ENCODE data around the gene UTP18.
A peak's percentile ranks its signal among the peaks of the same experiment; 100 is the strongest.
"Not testable (repeated sequence)": the region's sequence is repeated elsewhere in the genome, so short reads cannot be mapped to it uniquely, and the experiment has no call there.

Gene UTP18

GRCh38 chr17:51259564-51260236 is 646 bp upstream of the UTP18 start, which contains the start of gene MBTD1:
MBTD1 (minus strand) TSS chr17:51260049; CDS start chr17:51225161, 34,888 bp downstream.
- DNase-seq, result peak; percentile 79

- DNase-seq, result no peak
These were observed 948 bp downstream of the UTP18 start for GRCh38 chr17:51261024-51261963.

GRCh38 chr17:51263006-51263405 is 2.7 kb downstream of the UTP18 start:
- no peak for DNase-seq

GRCh38 chr17:51264466-51264865 is 4.1 kb downstream of the UTP18 start:
- not testable (repeated sequence) for DNase-seq

GRCh38 chr17:51269991-51270390 is 9.6 kb downstream of the UTP18 start:
- DNase-seq, result no peak

- no peak for DNase-seq
These were observed 10.3 kb downstream of the UTP18 start for GRCh38 chr17:51270636-51271035.

- no peak for DNase-seq
These were observed 12.5 kb downstream of the UTP18 start for GRCh38 chr17:51272812-51273211.

GRCh38 chr17:51275381-51275780 is 15.0 kb downstream of the UTP18 start:
- DNase-seq, result no peak

GRCh38 chr17:51279183-51279582 is 18.8 kb downstream of the UTP18 start:
- DNase-seq, result no peak

- no peak for DNase-seq
These were observed 27.1 kb downstream of the UTP18 start for GRCh38 chr17:51287412-51287811.

GRCh38 chr17:51289696-51290111 is 29.4 kb downstream of the UTP18 start:
- DNase-seq, result no peak

- DNase-seq, result not testable (repeated sequence)
These were observed 34.0 kb downstream of the UTP18 start for GRCh38 chr17:51294338-51294737.

- DNase-seq, result no peak
These were observed 38.4 kb downstream of the UTP18 start for GRCh38 chr17:51298508-51299371.

GRCh38 chr17:51299859-51300258 is 39.5 kb downstream of the UTP18 start:
- no peak for DNase-seq

GRCh38 chr17:51305182-51305581 is 44.8 kb downstream of the UTP18 start:
- no peak for DNase-seq

GRCh38 chr17:51312003-51312402 is 51.7 kb downstream of the UTP18 start:
- DNase-seq, result not testable (repeated sequence)

GRCh38 chr17:51319186-51319585 is 58.8 kb downstream of the UTP18 start:
- no peak for DNase-seq

- no peak for DNase-seq
These were observed 62.2 kb downstream of the UTP18 start for GRCh38 chr17:51322390-51323029.

- no peak for DNase-seq
These were observed 65.1 kb downstream of the UTP18 start for GRCh38 chr17:51325471-51325870.

GRCh38 chr17:51330861-51331503 is 70.6 kb downstream of the UTP18 start:
- not testable (repeated sequence) for DNase-seq

- no peak for DNase-seq
These were observed 74.8 kb downstream of the UTP18 start for GRCh38 chr17:51335006-51335590.

Data from GOT3 (cell line).